BLaER1 treated with 17β-estradiol and CSF1 and Interleukin-3, amounts not matched to agents 10 nM and 100 nM (cell line): ENCODE data around the gene BICRA.

Experiments used
- H3K27ac ChIP-seq, 11 experiments: shearing (Covaris generic); formaldehyde crosslinking; 2 replicates each; pipeline ENCODE4 v1.8.1; 2022
- H3K27me3 ChIP-seq, 11 experiments: shearing (Covaris generic); formaldehyde crosslinking; 2 replicates each; pipeline ENCODE4 v1.8.1; 2022
- H3K36me3 ChIP-seq, 11 experiments: shearing (Covaris generic); formaldehyde crosslinking; 2 replicates each; pipeline ENCODE4 v1.8.1; 2022
- H3K4me1 ChIP-seq, 10 experiments: shearing (Covaris generic); formaldehyde crosslinking; 2 replicates each; pipeline ENCODE4 v1.8.1; 2022
- H3K4me2 ChIP-seq, 11 experiments: shearing (Covaris generic); formaldehyde crosslinking; 2 replicates each; pipeline ENCODE4 v1.8.1; 2022
- H3K4me3 ChIP-seq, 10 experiments: shearing (Covaris generic); formaldehyde crosslinking; 2 replicates each; pipeline ENCODE4 v1.8.1; 2022
- H3K9ac ChIP-seq, 11 experiments: shearing (Covaris generic); formaldehyde crosslinking; 2 replicates each; pipeline ENCODE4 v1.8.1; 2022
- H3K9me3 ChIP-seq, 11 experiments: shearing (Covaris generic); formaldehyde crosslinking; replicated peaks in 1 of 11; 2 replicates each; pipeline ENCODE4 v1.8.1; 2022
- H4K20me1 ChIP-seq, 11 experiments: shearing (Covaris generic); formaldehyde crosslinking; 2 replicates each; pipeline ENCODE4 v1.8.1; 2022
- Cebpa-rat ChIP-seq, 11 experiments: shearing (Covaris generic); IDR thresholded peaks; 2 replicates each; pipeline ENCODE4 v1.8.1; 2022

The BICRA gene

DNA sequence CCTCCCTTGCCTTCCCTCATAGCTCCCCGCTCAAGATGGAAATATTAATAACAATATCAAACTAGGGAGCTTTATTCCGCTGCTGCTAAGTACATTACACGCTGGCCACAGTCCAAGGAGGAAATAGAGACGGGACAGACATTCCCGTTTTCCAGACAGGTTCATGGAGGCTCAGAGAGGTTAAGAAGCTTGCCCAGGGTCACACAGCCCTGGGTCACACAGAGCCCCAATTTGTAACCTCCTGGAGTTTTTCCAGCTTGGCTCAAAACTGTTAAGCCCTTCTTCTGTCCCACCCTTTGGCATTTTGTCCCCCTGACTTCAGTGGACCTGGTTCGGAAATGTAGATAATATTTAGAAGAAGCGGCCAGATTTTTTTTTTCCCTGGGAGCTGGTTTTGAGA is 2.0 kb downstream of the BICRA start:
- peak overlapping the region; percentile 91 to 99 (median 98) for H3K4me2 ChIP-seq
- H3K27ac ChIP-seq = peak overlapping the region in 2 of 11 experiments; percentile 96 to 98; a peak in 4 of 22 replicates
- no peaks in the 10 kb centered on the region for H3K27me3 ChIP-seq
- no peak for TF ChIP-seq Cebpa-rat (IDR thresholded peaks at IDR 0.05)
- peak overlapping the region in 9 of 10 experiments; percentile 81 to 99 (median 97); a peak in 11 of 20 replicates for H3K4me3 ChIP-seq
- peaks cover 44 to 62% (median 54%) of the 10 kb centered on the region in 10 experiments for H3K4me1 ChIP-seq
- H3K9me3 ChIP-seq = no peaks in the 10 kb centered on the region
- H3K36me3 ChIP-seq = peaks cover 0 to 25% (median 8%) of the 10 kb centered on the region in 11 experiments; a peak in 13 of 22 replicates
- H3K9ac ChIP-seq = peak overlapping the region; percentile 91 to 99 (median 97); a peak in 19 of 22 replicates
- H4K20me1 ChIP-seq = peaks cover 57 to 63% (median 61%) of the 10 kb centered on the region in 11 experiments

DNA sequence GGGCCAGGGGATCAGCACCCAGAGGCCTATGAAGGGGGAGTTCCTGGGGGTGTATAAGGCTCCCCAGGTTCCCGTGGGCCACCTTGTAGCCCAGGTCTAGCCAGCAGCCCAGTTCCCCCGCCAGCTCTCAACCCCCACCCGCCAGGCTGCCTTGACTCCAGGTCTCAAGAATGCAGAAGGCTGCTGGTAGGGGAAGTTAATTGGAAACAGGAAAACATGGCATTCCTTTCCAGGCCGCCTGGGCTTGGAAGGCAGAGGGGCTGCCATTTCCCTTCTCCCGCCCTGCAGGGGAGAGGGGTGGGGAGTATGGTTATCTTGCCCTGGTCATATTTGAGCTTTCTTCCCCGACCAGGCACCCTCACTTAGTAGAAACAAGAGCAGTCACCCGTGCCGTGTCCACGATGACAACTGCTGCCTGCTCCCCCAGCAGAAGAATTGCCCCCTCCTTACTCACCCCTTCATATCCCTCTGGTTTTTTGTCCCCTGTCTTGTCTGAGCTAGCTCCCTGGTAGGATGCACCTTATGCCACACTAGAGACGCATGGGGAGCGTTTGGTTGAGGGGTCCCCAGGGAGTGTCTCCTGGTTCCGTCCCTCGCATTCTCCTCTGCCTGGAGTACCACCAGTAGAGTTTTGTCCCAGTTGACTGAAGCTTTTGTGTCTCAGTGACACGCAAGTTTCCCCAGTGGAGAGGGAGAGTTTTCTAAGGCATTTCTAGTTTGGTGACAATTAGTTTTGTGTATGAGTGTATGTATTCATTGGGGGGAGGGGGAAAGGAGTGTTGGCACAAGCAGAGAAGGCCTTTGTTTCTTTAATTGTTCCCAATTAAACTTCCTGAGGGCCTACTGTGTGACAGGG is 4.5 kb downstream of the BICRA start:
- Histone ChIP-seq H4K20me1 (peaks cover 82 to 87% (median 86%) of the 10 kb centered on the region in 11 experiments), H3K4me2 (peak overlapping the region; percentile 50 to 76 (median 65)), H3K4me1 (peaks cover 41 to 63% (median 55%) of the 10 kb centered on the region in 10 experiments), H3K9ac (peak overlapping the region in 9 of 11 experiments; percentile 16 to 54 (median 26); a peak in 10 of 22 replicates), H3K4me3 (no peak overlapping the region), H3K27me3 (no peaks in the 10 kb centered on the region), H3K36me3 (peaks cover 0 to 33% (median 10%) of the 10 kb centered on the region in 11 experiments; a peak in 13 of 22 replicates), H3K9me3 (no peaks in the 10 kb centered on the region), H3K27ac (peak overlapping the region in 5 of 11 experiments; percentile 3 to 18 (median 12); a peak in 5 of 22 replicates)
- no peak for TF ChIP-seq Cebpa-rat (IDR thresholded peaks at IDR 0.05)

DNA sequence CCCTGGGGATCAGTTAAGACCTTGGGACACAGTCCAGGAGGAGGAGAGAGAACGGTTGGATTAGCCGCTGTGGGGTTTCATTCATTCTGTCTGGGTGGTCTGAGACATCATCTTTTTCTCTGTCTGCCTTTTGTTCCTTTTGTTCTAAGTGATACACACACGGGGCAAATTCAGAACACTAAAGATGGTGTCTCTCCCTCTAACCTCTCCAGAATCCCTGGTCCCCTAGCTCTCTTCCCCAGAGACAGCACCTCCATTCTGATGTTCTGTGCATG is 5.0 kb downstream of the BICRA start:
- H3K9me3 ChIP-seq = no peaks in the 10 kb centered on the region
- no peak overlapping the region for H3K4me3 ChIP-seq
- peaks cover 0 to 38% (median 10%) of the 10 kb centered on the region in 11 experiments; a peak in 13 of 22 replicates for H3K36me3 ChIP-seq
- H3K4me2 ChIP-seq = peak overlapping the region in 4 of 11 experiments; percentile 65 to 76 (median 67); a peak in 4 of 22 replicates
- no peaks in the 10 kb centered on the region for H3K27me3 ChIP-seq
- H3K27ac ChIP-seq = peak overlapping the region in 3 of 11 experiments; percentile 12 to 18 (median 13); a peak in 1 of 22 replicates
- peak overlapping the region in 2 of 11 experiments; percentile 26 to 45; a peak in 1 of 22 replicates for H3K9ac ChIP-seq
- H4K20me1 ChIP-seq = peaks cover 88 to 93% (median 91%) of the 10 kb centered on the region in 11 experiments
- peaks cover 41 to 63% (median 55%) of the 10 kb centered on the region in 10 experiments for H3K4me1 ChIP-seq
- no peak for TF ChIP-seq Cebpa-rat (IDR thresholded peaks at IDR 0.05)

GRCh38 chr19:47614559-47614958 is 5.6 kb downstream of the BICRA start:
- H3K27ac ChIP-seq = no peak overlapping the region
- H3K36me3 ChIP-seq = peaks cover 0 to 39% (median 12%) of the 10 kb centered on the region in 11 experiments; a peak in 13 of 22 replicates
- H3K9me3 ChIP-seq = no peaks in the 10 kb centered on the region
- peaks cover 94 to 99% (median 97%) of the 10 kb centered on the region in 11 experiments for H4K20me1 ChIP-seq
- no peak overlapping the region for H3K9ac ChIP-seq
- no peak overlapping the region for H3K4me3 ChIP-seq
- H3K4me1 ChIP-seq = peaks cover 41 to 63% (median 55%) of the 10 kb centered on the region in 10 experiments
- H3K27me3 ChIP-seq = no peaks in the 10 kb centered on the region
- TF ChIP-seq Cebpa-rat (IDR thresholded peaks at IDR 0.05) = no peak
- no peak overlapping the region for H3K4me2 ChIP-seq

GRCh38 chr19:47615230-47615629 is 6.3 kb downstream of the BICRA start:
- Histone ChIP-seq H3K4me3 (no peak overlapping the region), H3K27ac (no peak overlapping the region), H3K9ac (no peak overlapping the region), H3K9me3 (no peaks in the 10 kb centered on the region), H3K4me1 (peaks cover 41 to 63% (median 56%) of the 10 kb centered on the region in 10 experiments), H3K36me3 (peaks cover 0 to 46% (median 18%) of the 10 kb centered on the region in 11 experiments; a peak in 13 of 22 replicates), H3K4me2 (peak overlapping the region in 10 of 11 experiments; percentile 41 to 78 (median 59); a peak in 13 of 22 replicates), H4K20me1 (peaks cover 99 to 100% (median 100%) of the 10 kb centered on the region in 11 experiments), H3K27me3 (no peaks in the 10 kb centered on the region)
- no peak for TF ChIP-seq Cebpa-rat (IDR thresholded peaks at IDR 0.05)

DNA sequence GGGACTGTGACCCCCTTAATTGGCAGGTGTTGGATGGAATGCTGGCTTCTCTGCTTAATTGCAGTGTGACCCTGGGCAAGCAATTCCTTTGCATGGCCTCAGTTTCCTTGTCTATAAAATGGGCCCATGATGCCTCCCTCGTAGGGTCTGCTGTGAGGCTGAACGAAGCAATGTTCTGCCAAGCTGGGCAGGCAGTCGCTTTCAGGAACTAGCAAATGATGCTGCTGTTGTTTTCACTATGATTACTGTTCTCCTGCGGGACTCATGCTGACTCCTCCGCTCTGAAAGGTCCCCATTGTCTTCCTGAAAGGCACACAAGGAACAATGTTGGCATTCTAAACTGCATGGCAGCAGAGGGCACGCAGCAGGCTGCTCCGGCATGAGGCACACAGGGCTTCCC is 6.8 kb downstream of the BICRA start:
- no peak for TF ChIP-seq Cebpa-rat (IDR thresholded peaks at IDR 0.05)
- peaks cover 99 to 100% (median 100%) of the 10 kb centered on the region in 11 experiments for H4K20me1 ChIP-seq
- H3K4me2 ChIP-seq = peak overlapping the region; percentile 41 to 78 (median 59)
- peak overlapping the region in 2 of 11 experiments; percentile 19 to 38; a peak in 2 of 22 replicates for H3K9ac ChIP-seq
- H3K27ac ChIP-seq = peak overlapping the region in 2 of 11 experiments; percentile 16 to 29; a peak in 1 of 22 replicates
- peaks cover 0 to 51% (median 22%) of the 10 kb centered on the region in 11 experiments; a peak in 13 of 22 replicates for H3K36me3 ChIP-seq
- peaks cover 39 to 58% (median 53%) of the 10 kb centered on the region in 10 experiments for H3K4me1 ChIP-seq
- H3K4me3 ChIP-seq = no peak overlapping the region
- no peaks in the 10 kb centered on the region for H3K27me3 ChIP-seq
- H3K9me3 ChIP-seq = no peaks in the 10 kb centered on the region

- H3K4me1 ChIP-seq = peaks cover 20 to 38% (median 29%) of the 10 kb centered on the region in 10 experiments
- H3K27me3 ChIP-seq = no peaks in the 10 kb centered on the region
- H3K27ac ChIP-seq = no peak overlapping the region
- TF ChIP-seq Cebpa-rat (IDR thresholded peaks at IDR 0.05) = no peak
- peaks cover 97 to 100% (median 99%) of the 10 kb centered on the region in 11 experiments for H4K20me1 ChIP-seq
- H3K36me3 ChIP-seq = peaks cover 7 to 53% (median 21%) of the 10 kb centered on the region in 11 experiments; a peak in 13 of 22 replicates
- H3K9me3 ChIP-seq = no peaks in the 10 kb centered on the region
- H3K9ac ChIP-seq = no peak overlapping the region
- H3K4me3 ChIP-seq = no peak overlapping the region
- H3K4me2 ChIP-seq = no peak overlapping the region
Measured at GRCh38 chr19:47618771-47619170, 9.8 kb downstream of the BICRA start.

DNA sequence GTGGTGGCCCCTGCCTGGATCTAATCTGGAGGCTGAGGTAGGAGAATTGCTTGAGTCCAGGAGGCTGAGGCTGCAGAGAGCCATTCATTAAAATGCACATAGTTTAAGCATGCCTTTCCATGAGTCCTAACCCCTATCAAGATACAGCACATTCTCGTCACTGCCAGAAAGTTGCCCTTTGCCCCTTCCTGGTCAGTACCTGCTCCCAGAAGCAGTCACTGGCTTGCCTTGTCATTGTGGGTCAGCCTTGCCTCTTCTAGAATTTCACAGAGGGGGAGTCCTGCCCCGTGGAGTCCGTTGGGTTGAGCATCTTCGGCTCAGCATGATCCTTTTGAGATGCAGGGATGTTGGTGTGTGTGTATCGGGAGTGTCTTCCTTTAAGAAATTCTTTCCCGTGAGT is 10.8 kb downstream of the BICRA start:
- H3K27ac ChIP-seq = no peak overlapping the region
- H3K4me2 ChIP-seq = no peak overlapping the region
- H4K20me1 ChIP-seq = peaks cover 97 to 100% (median 99%) of the 10 kb centered on the region in 11 experiments
- H3K4me1 ChIP-seq = peaks cover 19 to 38% (median 27%) of the 10 kb centered on the region in 10 experiments
- H3K9me3 ChIP-seq = no peaks in the 10 kb centered on the region
- no peaks in the 10 kb centered on the region for H3K27me3 ChIP-seq
- H3K9ac ChIP-seq = no peak overlapping the region; a peak in 1 of 22 replicates
- H3K36me3 ChIP-seq = peaks cover 3 to 55% (median 18%) of the 10 kb centered on the region in 11 experiments; a peak in 13 of 22 replicates
- TF ChIP-seq Cebpa-rat (IDR thresholded peaks at IDR 0.05) = no peak
- H3K4me3 ChIP-seq = no peak overlapping the region
